Stimulated activated CD8-positive, alpha-beta memory T cell treated with anti-CD3 and anti-CD28 coated beads, Interleukin-7, amount 100 ng/mL, for 4 hours (primary cell): Measurements from ENCODE around the gene LSM12.

ENCODE experiments used
- DNase-seq, 2 donors: peaks; one replicate each; pipeline ENCODE4 v3.0.0-alpha.2; 2020; ENCODE audit warnings: low read depth in 2 of 2

LSM12 gene

DNA sequence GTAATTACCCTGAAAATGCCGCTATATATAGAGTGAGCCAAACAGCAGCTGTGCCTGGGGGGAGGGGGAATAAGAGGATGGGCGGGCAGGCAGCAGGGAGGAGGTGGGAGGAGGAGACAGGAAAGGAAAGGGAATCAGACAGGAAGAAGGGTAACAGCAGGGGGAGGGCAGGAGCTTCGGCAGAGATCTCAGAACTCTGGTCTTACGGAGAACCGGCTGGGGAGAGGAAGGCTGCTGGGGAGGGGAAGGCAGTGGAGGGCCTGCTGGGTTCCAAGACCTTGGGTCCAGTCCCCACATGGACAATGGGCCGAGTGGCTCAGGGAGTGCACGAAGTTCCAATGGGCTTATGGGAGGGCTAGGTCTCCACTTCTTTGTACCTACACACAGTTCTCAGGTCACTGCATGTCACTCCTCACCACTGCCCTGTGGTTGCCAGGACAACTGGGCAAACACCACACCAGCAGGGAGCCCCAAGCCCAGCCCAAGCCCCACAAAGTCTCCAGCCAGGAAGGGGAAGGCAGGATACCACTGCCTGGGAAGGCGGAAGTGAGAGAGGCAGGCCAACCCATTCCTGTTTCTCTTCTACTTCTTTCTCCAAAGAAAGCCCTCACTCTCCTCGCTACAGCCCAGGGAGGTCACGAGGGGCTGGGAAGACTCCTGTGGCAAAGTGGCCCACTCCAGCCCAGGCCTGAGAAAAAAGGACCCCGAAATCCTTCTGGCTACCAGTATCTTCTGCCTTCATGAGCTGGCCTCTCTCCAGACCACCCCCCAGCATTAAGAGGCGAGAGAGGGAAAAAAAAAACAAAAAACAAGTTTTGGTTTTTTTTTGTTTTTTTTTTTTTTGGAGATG is 29.4 kb upstream of the LSM12 start:
- no peak for DNase-seq

DNA sequence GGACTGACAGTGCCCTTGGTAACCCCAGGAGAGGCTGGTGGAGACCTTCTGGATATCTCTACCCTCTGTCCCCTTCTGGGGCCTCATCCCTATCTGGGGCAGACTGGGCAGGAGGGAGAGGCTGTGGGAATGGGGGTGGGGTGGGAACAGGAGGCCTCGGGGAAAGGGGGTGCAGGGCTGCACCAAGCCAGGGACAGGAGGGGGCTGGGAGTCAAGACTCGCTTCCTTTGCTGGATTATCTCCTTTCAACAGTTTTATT is 28.8 kb upstream of the LSM12 start:
- no peak for DNase-seq

DNA sequence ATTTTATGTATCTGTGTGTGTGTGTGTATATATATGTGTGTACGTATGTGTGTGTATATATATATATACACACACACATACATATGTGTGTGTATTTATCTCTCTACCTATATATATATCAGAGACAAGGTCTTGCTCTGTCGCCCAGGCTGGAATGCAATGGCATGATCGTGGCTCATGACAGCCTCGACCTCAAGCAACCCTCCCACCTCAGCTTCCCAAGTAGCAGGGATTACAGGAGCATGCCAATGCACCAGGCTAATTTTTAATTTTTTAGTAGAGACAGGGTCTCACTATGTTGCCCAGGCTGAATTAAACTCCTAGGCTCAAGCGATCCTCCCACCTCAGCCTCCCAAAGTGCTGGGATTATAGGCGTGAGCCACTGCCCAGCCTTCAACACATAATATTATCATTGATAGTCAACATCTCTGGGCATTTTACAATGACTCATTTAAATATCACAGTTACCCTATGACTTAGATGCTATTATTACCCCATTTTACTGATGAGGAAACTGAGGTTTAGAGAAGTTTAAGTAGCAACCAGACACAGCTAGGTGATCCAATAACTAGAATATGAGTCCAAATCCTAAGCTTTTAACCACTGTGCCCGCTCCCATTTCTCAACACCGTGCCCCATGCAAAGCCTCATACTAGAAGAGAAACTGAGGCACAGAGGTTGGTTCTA is 28.4 kb upstream of the LSM12 start:
- DNase-seq: no peak

DNA sequence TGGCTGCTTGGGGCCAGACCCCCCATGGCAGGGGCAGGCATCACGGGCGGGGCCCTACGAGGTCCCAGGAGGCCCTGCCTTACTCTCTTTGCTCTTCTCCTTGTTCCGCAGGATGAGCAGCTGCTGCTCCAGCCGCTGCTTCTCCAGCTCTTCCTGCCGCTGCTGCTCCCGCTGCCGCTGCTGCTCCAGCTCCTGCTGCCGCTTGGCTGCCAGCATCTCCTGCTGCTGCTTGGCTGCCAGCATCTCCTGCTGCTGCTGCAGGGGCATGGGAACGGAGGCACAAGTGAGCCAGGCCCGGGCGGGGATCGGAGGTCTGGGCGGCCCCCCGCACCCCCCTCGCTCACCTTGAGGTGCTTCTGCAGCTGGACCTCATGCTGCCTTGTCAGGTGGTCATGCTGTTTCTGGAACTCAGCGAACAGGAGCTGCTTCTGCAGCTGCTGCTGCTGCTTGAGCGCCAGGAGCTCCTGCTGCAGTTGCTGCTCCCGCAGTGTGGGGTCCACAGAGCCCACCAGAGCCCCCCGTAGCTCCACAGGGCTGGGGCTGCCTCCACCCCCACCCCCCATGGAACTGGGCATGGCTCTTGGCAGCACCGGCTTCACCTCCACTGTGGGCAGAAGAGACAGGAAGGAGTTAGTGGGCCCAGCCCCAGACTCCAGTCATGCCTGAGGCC is 26.9 kb upstream of the LSM12 start:
- DNase-seq: no peak

DNA sequence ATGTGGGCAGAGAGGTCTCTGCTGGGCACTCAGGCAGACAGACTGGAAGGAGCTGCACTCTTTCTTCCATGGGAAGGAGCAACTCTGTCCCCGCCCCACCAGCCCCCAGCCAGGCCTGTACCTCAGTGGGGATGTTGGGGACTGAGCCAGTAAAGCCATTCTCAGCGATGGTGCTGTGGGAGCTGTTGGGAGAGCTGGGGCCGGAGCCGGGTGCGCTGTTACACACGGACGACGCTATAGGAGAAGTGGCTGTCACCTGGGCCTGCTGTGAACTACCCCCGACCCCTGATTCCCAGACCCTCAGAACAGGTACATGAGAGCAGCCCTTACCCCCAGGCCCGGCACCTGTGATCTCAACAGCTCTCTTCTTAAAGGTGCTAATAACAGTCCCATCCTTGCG is 25.6 kb upstream of the LSM12 start:
- no peak for DNase-seq

DNA sequence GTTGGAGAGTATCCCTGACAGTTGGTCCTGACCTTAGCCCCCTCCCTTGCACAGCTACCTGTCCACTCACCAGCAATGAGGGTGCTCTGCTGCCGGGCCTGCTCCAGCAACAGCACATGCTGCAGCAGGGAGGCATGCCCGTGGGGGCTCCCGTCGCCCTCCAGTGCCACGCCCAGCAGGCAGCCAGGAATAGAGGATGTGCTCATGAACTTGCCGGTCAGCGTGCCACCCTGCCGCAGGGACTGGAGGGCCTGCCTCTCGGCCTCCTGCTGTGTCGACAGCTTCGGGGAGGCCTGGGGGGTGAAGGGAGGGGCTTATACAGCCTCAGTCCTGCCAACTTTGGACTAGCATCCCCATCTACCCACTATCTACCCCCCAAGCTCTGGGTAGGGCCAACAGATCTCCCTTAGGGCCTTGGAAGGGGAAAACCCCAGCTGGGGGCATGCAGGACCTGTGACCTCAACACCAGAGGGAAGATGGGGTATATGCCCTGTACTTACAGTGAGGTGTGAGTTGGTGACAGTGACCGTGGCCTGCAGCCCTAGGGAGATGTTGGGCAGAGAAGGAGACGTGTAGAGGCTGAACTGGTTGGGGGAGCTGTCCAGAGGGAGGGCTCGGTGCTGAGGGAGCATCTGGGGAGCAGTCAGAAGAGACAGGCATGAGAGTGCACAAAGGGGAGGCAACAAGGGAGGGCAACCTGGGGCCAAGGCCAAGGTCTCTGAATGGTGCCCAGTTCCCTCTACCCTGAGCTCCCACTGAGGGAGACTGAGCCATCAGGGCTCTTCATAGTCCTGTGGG is 24.9 kb upstream of the LSM12 start:
- no peak for DNase-seq

DNA sequence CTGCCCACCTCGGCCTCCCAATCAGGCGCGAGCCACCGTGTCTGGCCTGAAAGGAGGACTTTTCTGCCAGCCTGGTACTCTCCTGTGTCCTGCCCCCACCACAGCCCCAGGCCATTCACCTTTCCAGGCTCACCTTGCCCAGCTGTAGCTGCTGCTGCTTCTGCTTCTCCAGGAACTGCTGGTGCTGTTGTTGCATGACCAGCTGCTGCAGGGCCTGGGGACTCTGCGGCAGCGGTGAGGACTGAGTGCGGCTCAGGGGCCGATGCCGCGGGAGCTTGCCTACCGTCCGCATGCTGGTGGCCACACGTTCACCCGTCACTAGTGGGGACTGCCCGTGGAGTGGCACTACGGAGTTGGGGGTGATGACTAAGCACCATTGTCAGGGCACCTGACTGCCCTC is 21.8 kb upstream of the LSM12 start:
- no peak for DNase-seq

DNA sequence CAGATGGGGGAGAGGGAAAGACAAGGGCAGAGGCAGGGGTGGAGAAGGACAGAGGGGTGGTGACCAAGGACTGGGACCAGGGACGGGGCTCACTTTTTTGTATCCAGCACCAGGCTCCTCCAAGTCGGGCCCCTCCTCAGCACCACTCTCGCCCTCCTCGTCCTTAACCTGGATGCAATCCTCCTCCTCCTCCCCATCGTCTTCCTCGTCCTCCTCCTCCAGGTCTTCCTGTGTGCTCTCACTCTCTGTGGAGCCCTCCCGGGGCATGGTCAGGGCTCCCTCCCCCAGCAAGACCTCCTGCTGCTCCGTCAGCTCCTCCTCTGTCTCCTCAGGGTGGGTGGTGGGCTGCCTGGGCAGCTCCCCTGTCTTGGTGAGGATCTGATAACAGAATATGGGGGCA is 20.8 kb upstream of the LSM12 start:
- no peak for DNase-seq

DNA sequence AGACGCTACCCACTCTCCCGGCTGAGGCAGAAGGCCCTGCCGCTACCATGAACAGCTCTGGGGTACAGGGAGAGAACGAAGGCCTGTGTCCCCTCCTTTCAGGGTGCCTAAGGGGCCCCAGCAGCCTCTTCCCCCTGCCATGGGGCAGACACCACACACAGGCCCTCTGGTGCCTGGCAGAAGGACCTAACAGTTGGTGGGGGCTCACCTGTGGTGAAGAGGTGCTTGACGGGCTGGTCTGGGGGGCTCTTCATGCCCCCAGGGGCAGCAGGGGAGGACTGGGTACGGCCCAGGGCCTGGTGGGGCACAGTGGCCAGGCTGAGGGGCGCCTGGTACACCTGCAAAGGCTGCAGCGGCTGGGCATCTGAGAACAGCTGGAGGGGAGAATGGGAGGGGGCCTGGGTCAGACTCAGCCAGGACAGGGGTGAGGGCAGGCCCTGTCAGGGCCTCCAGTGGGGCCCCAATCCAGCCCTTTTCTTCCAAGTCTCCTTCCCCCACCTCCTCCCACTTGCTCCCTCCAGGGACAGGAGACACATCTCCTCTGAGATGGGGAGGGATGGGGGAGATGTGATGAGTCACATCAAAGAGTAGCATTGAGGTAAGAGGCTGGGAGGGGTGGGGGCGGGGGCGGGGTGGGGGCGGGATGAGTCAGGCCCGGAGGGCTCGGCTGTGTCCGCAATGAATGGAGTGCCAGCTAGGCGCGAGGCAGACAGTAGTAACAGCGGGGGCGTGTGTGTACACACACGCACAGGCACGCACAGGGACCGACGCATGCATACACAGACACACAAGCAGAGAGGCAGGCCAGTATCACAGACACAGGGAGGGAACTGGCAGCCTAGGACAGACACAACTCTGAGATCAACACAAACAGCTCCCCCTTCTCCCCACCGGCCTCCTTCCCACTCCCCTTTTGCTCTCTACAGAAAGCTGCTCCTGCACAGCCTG is 20.2 kb upstream of the LSM12 start:
- DNase-seq: peak; percentile 59 to 67

DNA sequence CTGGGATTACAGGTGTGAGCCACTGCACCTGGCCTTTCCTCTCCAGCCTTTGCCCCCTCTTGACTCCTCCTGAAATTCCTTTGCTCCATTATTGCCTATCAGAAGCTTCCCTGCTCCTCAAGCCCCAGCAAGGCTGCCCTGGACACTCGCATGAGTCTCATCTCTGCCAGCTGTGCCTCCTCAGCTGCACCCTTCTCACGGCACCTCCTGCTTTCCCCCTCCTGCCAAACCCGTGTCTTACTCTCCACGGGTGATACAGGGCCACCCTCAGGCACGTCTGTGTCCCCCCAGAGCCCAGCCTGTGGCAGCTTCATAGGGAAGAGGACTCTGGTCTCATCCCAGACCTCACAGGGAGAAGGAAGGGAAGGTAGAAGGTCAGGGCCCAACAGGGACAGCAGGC is 19.4 kb upstream of the LSM12 start:
- no peak for DNase-seq

DNA sequence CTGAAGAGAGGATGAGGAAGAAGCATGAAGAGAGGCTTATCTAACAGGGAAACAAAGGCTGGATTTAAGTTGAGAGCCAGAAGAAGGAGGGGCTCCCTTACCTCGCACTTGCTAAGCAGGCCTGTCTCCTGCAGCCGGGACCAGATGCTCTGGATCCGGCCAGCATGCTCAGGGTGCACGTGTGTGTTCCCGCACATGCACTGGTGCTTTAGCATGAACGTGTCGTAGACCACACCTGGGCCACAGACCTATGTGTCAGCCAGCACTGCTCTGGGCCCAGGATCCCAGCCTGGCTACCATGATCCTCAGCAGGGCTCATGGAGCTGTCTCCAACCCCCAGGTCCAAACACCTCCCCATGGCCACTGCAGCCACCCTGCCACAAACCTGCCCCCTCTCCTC is 18.4 kb upstream of the LSM12 start:
- DNase-seq: no peak

DNA sequence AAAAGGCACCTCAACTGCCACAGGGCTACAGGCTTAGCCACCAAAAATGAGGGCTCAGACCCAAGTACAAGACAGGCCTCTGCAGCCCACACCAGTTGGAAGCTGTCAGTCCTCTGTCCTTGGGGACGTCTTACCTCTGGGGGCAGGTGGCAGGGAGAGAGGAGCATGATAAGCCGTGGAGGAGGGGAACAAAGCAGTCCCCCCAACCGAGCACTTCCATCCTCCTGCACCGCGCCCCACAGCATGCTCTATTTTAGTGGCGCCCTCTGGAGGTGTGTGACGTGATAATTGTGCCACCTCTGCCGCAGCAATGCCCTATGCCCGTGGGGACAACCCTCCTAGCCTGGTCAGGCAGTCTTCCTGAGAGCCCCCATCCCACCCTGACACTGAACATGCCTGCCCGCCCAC is 17.7 kb upstream of the LSM12 start:
- DNase-seq: no peak

DNA sequence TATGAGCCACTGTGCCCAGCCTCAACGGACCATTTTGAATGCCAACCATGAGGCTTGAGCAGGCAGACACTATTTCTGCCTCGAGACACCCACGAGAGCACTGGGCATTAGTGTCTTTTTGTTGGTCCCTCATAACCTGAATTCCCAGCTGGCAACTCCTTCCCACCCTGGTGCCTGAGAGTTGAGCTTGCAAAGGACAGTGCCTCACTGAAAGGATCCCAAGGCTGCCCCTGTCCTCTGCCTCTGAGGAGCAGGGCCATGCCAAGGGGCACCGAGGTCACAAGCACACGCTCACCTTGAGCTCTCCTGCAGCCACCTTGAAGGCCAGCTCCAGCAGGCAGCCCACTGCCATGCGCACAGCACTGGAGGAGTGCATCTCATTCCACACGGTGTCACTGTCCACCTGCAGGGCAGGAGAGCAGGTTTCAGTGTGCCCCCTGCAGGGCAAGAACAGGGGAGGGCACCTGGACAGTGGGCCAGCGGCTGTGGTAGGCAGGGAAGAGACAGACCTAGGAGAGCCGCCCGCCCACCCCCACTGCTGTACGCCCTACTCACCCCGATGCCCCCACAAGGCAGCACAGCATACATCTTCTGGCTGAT is 16.9 kb upstream of the LSM12 start:
- DNase-seq: no peak

DNA sequence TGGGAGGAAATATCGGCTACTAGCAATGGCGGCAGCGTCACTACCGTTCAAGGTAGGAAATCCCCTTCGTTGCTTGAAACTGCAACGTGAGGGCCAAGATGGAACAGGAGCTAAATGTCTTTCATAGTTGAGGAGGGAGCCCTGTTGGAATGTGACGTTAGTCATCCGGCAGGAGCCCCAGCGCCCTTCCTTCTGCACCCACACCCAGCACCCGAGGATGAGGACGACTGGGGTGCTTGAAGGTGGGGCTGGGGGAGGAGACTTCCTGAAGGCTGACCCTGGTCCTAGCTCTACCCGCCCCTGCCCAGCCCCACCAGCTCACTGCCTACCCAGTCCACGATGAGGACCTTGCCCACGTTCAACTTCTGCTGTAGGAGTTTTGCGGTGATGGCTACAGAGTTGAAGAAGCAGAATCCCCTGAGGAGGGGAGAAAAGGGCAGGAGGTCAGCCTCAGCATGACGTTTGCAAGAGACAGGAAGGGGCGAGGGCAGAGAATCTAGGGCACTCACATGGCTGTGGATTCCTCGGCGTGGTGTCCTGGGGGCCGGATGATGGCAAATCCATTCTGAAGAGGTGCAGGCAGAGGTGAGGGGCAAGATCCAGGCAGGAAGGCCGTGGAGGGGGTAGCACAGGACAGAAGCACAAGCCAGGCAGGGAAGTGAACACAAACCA is 15.9 kb upstream of the LSM12 start:
- no peak for DNase-seq

DNA sequence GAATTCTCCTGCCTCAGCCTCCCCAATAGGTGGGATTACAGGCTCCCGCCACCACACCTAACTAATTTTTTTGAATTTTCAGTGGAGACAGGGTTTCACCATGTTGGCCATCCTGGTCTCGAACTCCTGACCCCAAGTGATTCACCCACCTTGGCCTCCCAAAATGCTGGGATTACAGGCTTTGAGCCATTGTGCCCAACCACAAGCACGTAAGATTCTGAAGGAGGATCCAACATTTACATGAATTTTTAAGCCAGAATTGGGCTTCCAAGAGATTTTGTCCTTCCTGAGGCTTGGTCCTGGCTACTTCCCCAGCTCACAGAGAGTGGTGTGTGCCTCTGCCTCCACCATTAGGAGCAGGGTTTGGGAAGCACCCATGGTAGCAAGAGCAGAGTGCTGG is 15.2 kb upstream of the LSM12 start:
- no peak for DNase-seq

DNA sequence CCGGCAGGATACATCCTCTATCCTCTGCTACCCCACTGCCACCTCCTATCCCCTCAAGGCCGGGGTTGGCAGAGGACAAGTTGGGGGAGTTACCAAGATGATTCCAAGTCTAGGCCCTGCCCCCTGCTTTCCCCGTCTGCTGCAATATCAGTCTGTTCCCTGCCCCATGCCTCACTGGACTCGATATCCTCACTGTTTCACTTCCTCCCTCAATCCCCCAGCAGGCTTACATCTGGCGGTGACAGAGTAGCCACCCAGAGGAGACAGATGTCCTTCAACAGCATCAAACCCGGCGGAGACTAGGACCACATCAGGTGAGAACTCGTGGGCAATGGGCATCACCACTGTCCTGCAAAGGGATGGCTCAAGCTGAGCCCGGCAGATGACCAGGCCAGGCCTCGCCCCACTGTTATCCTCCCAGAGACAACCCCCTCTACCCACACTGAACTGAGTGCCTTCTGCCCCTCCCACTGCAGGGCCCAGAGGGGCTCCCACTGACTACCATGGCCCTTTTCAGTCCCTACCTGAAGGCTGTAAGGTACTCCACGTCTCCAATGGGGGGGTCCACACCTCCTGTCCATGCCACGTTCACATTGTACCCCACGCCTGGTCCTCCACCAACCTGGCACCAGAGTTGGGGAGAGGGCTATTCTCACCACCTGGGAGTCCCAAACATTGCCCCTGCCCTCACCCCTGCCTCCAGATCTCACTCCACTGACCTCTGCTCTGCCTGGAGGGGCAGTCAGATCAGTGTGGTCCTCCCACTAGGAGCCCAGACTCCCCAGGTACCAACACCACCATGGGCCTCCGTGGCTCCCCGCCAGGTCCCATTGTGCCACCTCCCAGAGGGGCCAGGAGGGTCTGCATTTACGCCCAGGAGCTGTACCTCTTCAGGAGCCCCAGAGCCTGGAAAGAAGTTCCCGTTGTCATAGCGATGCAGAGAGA is 13.7 kb upstream of the LSM12 start:
- DNase-seq: no peak

DNA sequence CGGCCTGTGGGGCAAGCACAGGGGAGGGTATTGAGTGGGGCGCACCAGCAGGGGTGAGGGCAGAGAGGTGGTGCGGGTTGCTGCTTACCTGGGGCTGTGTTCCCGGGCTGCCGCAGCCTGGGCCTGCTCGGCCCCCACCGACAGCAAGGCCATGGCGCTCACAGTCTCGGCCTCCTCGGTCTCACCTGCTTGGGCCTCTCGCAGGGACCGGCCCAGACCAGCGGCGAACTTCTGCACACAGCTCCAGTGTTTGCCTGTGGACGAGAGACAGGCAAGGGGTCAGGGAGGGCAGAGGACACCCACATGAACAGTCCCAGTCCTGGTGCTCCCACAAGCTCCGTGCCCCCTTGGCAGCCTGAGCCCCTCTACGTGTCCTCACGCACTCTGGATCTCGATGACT is 11.9 kb upstream of the LSM12 start:
- DNase-seq: no peak

DNA sequence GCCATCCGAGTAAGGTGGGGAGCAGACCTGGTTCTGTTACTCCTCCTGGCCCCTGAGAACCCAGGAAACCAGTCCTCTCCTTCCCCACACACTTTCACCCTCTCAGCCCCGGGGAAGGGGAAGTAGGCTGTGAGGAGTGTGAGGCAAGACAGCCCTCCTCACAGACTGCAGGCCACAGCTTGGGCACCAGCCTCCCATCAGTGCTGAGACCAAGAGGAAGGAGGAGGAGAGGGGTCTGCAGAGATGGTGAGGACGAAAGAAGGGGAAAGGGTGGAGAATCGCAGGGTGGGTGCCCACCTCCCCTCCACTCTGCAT is 11.1 kb upstream of the LSM12 start:
- no peak for DNase-seq
